GM12891 (cell line): ENCODE measurements around the gene NABP1.

Source experiments
- PAX5 ChIP-seq: IDR thresholded peaks from 2 replicates; pipeline ENCODE4 v1.6.1; 2011; ENCODE audit warnings: low read length, moderate library complexity, mild to moderate bottlenecking; ENCODE audit not compliant: insufficient read depth, severe bottlenecking
- POLR2A ChIP-seq: IDR thresholded peaks from 2 replicates; pipeline ENCODE4 v1.6.1; 2011; ENCODE audit warnings: low read depth, low read length, control low read depth
- POLR2AphosphoS5 ChIP-seq: IDR thresholded peaks from 2 replicates; pipeline ENCODE4 v1.6.1; 2011; ENCODE audit warnings: low read depth, low read length, control low read depth
- POU2F2 ChIP-seq: IDR thresholded peaks from 2 replicates; pipeline ENCODE4 v1.6.1; 2011; ENCODE audit warnings: low read depth, mild to moderate bottlenecking, control low read depth, low read length, moderate library complexity
- SPI1 ChIP-seq: IDR thresholded peaks from 2 replicates; pipeline ENCODE4 v1.6.1; 2011; ENCODE audit warnings: low read depth, low read length, control low read depth
- TAF1 ChIP-seq: IDR thresholded peaks from 2 replicates; pipeline ENCODE4 v1.6.1; 2011; ENCODE audit warnings: low read depth, low read length, control low read depth

DNA sequence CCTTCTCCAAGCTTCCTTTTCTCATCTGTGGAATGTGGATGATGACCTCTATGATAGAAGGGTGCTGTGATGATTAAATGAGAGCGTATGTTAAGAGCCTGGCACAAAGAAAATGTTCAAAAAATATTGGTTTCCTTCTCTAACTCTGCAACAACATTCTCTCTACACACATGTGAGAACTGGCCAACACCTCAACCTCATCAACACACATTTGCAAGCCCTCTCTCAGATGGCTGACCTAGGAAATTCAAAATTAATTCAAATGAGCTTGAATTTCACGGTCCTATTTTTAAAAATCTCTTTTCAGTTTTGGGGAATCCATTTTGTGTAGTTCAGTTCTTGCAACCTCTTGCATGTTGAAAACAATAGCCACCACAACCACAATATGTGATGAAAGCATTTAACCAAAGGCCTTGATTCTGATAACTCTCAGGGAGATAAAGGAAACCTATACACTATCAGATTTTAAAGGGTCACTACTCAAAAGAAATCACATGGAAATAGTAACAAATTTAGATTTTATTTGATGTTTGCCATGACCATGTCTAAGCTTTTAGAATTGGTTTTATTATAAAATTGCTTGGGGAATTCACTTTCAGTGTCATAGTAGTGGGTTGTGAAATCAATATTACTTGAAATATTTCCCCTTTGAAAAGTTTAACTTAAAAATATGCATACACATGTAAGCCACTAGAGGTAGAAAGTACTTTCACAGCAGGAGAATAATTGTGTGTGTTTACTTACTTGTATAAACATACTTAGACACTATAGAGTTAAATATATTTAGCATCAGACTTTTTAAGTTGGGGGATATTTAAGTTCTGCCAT lies 16.6 kb upstream of the NABP1 start:
- TF ChIP-seq POLR2AphosphoS5: no peak
- TF ChIP-seq POLR2A: no peak
- no peak for TF ChIP-seq PAX5
- TF ChIP-seq TAF1: no peak
- no peak for TF ChIP-seq POU2F2
- no peak for TF ChIP-seq SPI1
